Large intestine (tissue), 3 donors: ENCODE measurements around the gene KDM4B. TPM values are rescaled to one million over a fixed set of nuclear protein-coding genes. Genes with fewer than 3 reads are reported as not detected.
"Not testable (repeated sequence)": the region's sequence is repeated elsewhere in the genome, so short reads cannot be mapped to it uniquely, and the experiment has no call there.

Experiments used
- DNase-seq, 2 donors: peaks; one replicate each; pipeline versions ENCODE4 v3.0.0 to v3.0.0-alpha.2; 2013
- H3K27ac ChIP-seq: one replicate; pipeline ENCODE4 v1.5.1; 2013; ENCODE audit warnings: low read length
- H3K27me3 ChIP-seq: 2 replicates; pipeline ENCODE4 v1.6.1; 2013; ENCODE audit warnings: low read length; ENCODE audit not compliant: control insufficient read depth, insufficient read depth
- H3K36me3 ChIP-seq: 2 replicates; pipeline ENCODE4 v1.6.1; 2013; ENCODE audit warnings: low read length; ENCODE audit not compliant: control insufficient read depth, insufficient read depth
- H3K4me1 ChIP-seq: one replicate; pipeline ENCODE4 v1.6.1; 2013; ENCODE audit warnings: low read length; ENCODE audit not compliant: control insufficient read depth, insufficient read depth
- H3K4me3 ChIP-seq: one replicate; pipeline ENCODE4 v1.5.1; 2013; ENCODE audit warnings: low read length
- H3K9me3 ChIP-seq: one replicate; pipeline ENCODE4 v1.6.1; 2013; ENCODE audit warnings: mild to moderate bottlenecking, low read depth, low read length, moderate library complexity; ENCODE audit not compliant: control insufficient read depth
- WGBS: methylation state at CpG from one replicate; pipeline ENCODE4 v1.1.5; 2013; ENCODE audit warnings: low lambda C conversion rate; ENCODE audit not compliant: insufficient coverage; 5-methylcytosine and 5-hydroxymethylcytosine counted together
- polyA plus RNA-seq: library from polyadenylated mRNA; unstranded; fragments of 120-200 nt; gene quantifications from one replicate; pipeline ENCODE4 v1.2.1, GENCODE V29; 2013

Gene KDM4B
- polyA plus RNA-seq, 1 donor, result 13.7 TPM

- WGBS, result no CpG with 5 or more reads among the region's 10 CpGs
- no peak overlapping the region for H3K4me3 ChIP-seq
- no peaks in the 10 kb centered on the region for H3K27me3 ChIP-seq
- DNase-seq, result no peak
- H3K4me1 ChIP-seq, result no peaks in the 10 kb centered on the region
- no peaks in the 10 kb centered on the region for H3K36me3 ChIP-seq
- no peak overlapping the region for H3K27ac ChIP-seq
- peaks cover 6% of the 10 kb centered on the region for H3K9me3 ChIP-seq
Measured at GRCh38 chr19:5155586-5156210, 186.8 kb downstream of the KDM4B start.

GRCh38 chr19:5156231-5156986 lies 187.5 kb downstream of the KDM4B start:
- no peak for DNase-seq
- Histone ChIP-seq H3K4me3 (no peak overlapping the region), H3K27me3 (no peaks in the 10 kb centered on the region), H3K36me3 (no peaks in the 10 kb centered on the region), H3K27ac (no peak overlapping the region), H3K9me3 (peaks cover 6% of the 10 kb centered on the region), H3K4me1 (no peaks in the 10 kb centered on the region)
- no CpG with 5 or more reads among the region's 23 CpGs for WGBS

DNA sequence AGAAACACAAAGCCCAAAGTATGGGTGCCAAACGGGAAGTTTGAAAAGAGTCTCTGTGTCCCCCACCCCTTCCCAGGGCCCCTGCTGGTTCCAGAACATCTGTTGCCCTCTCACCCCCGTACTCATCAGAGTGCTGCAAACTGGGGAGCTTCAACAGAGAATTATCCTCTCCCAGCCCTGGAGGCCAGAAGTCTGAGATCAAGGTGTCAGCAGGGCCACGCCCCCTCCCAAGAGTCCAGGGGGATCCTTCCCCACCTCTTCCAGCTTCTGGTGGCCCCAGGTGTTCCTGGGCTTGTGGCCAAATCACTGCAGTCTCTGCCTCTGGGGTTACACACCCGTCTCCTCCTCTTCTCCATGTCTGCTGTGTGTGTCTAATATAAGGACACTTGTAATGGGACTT lies 188.3 kb downstream of the KDM4B start:
- peaks cover 6% of the 10 kb centered on the region for H3K9me3 ChIP-seq
- no peak overlapping the region for H3K27ac ChIP-seq
- no peak for DNase-seq
- no peaks in the 10 kb centered on the region for H3K36me3 ChIP-seq
- H3K27me3 ChIP-seq, result no peaks in the 10 kb centered on the region
- no peaks in the 10 kb centered on the region for H3K4me1 ChIP-seq
- no CpG with 5 or more reads among the region's 4 CpGs for WGBS
- no peak overlapping the region for H3K4me3 ChIP-seq

- WGBS, result no CpG with 5 or more reads among the region's 7 CpGs
- H3K27ac ChIP-seq, H3K4me3 ChIP-seq, H3K27me3 ChIP-seq, DNase-seq, H3K4me1 ChIP-seq, H3K36me3 ChIP-seq, H3K9me3 ChIP-seq: not testable (repeated sequence)
Measured at GRCh38 chr19:5158549-5159134, 189.7 kb downstream of the KDM4B start.

- not testable (repeated sequence) for H3K36me3 ChIP-seq, H3K4me1 ChIP-seq, H3K27ac ChIP-seq, H3K4me3 ChIP-seq, DNase-seq, H3K9me3 ChIP-seq, H3K27me3 ChIP-seq
- no CpG with 5 or more reads among the region's 2 CpGs for WGBS
Measured at GRCh38 chr19:5160158-5160795, 191.4 kb downstream of the KDM4B start.

DNA sequence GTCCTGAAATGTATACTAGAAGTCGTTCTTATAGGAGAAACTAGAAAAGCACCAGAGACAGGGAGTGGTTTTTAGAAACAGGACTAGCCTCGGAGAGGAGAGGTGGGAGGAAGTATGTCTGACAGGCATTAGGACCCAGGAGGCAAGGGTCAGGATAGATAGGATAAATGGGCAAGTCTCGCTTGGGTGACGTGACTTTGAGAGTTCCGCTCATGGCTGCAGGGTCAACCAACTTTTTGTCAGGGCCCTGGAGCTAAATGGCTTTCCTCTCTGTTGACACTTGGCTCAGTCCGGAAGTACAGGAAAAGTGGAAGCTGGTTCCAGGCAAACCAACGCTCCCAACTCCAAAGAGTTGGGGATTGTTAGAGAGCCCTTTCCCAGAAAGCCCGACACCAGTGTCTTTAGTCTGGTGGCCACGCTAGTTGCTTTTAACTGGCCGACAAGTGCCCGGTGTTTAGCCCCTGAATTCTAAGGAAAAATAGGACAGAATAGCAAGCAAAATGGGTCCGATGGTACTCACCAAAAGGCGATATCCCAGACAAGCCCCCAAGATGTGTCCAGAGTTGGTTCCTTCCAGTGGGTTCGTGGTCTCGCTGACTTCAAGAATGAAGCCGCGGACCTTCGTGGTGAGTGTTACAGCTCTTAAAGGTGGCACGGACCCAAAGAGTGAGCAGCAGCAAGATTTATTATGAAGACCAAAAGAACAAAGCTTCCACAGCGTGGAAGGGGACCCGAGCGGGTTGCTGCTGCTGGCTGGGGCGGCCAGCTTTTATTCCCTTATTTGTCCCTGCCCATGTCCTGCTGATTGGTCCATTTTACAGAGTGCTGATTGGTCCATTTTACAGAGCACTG lies 196.2 kb downstream of the KDM4B start:
- no CpG with 5 or more reads among the region's 23 CpGs for WGBS
- not testable (repeated sequence) for DNase-seq

DNA sequence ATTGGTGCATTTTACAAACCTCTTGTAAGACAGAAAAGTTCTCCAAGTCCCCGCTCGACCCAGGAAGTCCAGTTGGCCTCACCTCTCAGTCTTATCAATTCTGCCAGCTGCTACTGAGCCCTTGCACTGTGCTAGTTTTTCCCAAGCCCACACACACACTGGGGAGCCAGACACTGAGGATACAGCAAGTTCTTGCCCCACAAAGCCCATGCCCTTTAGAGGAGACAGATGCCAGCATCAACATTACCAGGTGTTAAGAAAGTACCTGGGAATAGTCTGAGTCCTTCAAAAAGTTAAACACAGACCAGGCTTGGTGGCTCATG lies 196.7 kb downstream of the KDM4B start:
- H3K4me3 ChIP-seq, result no peak overlapping the region
- H3K4me1 ChIP-seq, result no peaks in the 10 kb centered on the region
- DNase-seq, result no peak
- no peaks in the 10 kb centered on the region for H3K9me3 ChIP-seq
- H3K36me3 ChIP-seq, result no peaks in the 10 kb centered on the region
- no peak overlapping the region for H3K27ac ChIP-seq
- H3K27me3 ChIP-seq, result no peaks in the 10 kb centered on the region
- no CpG with 5 or more reads among the region's 2 CpGs for WGBS

More for the DNA sequence above, 196.2 kb downstream of the KDM4B start:
- not testable (repeated sequence) for H3K9me3 ChIP-seq, H3K4me3 ChIP-seq, H3K4me1 ChIP-seq, H3K36me3 ChIP-seq, H3K27me3 ChIP-seq, H3K27ac ChIP-seq

DNA sequence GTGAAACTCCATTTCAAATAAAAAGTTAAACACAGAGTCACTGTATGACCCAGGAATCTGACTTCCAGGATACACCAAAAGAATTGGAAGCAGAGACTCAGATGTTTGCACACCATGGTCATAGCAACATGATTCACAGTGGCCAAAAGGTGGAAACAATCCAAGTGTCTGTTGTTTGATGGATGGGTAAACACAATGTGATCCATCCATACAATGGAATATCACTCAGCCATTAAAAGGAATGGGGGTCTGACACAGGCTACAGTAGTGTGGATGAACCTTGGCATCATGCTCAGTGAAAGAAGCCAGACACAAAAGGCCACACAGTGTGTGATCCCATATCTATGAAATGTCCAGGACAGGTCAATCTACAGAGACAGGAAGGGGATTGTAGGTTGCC lies 197.3 kb downstream of the KDM4B start:
- Histone ChIP-seq H3K4me1 (no peaks in the 10 kb centered on the region), H3K4me3 (no peak overlapping the region), H3K27ac (no peak overlapping the region), H3K36me3 (no peaks in the 10 kb centered on the region), H3K27me3 (no peaks in the 10 kb centered on the region), H3K9me3 (no peaks in the 10 kb centered on the region)
- DNase-seq, result no peak

GRCh38 chr19:5170329-5170745 lies 201.4 kb downstream of the KDM4B start:
- Histone ChIP-seq H3K27ac (no peak overlapping the region), H3K4me3 (no peak overlapping the region), H3K36me3 (no peaks in the 10 kb centered on the region), H3K27me3 (no peaks in the 10 kb centered on the region), H3K4me1 (no peaks in the 10 kb centered on the region), H3K9me3 (no peaks in the 10 kb centered on the region)
- WGBS, result 60% methylated on average over 1 of the region's 4 CpGs
- no peak for DNase-seq

- no CpG with 5 or more reads among the region's 9 CpGs for WGBS
- H3K9me3 ChIP-seq, result no peaks in the 10 kb centered on the region
- H3K36me3 ChIP-seq, result no peaks in the 10 kb centered on the region
- no peak overlapping the region for H3K4me3 ChIP-seq
- no peaks in the 10 kb centered on the region for H3K4me1 ChIP-seq
- no peaks in the 10 kb centered on the region for H3K27me3 ChIP-seq
- DNase-seq, result no peak
- no peak overlapping the region for H3K27ac ChIP-seq
Measured at GRCh38 chr19:5171711-5172110, 202.8 kb downstream of the KDM4B start.
